Heart right ventricle (tissue), 16 donors: ENCODE results near the gene LIN9. TPM values are rescaled to one million over a fixed set of nuclear protein-coding genes. Genes with fewer than 3 reads are reported as not detected.
"Not testable (repeated sequence)": the region's sequence is repeated elsewhere in the genome, so short reads cannot be mapped to it uniquely, and the experiment has no call there.

Source experiments
- ATAC-seq, 8 donors: fragments of 200-7000 bp; cut with Tn5 transposase; one replicate each; pipeline ENCODE4 v1.9.1; 2020; ENCODE audit warnings: mild to moderate bottlenecking in 8 of 8, moderate library complexity in 8 of 8, moderate number of reproducible peaks in 1 of 8
- DNase-seq, 2 donors: peaks; one replicate each; pipeline ENCODE4 v3.0.0-alpha.2; 2020
- H3K27ac ChIP-seq, 10 donors: fragments of 200-600 bp; sonication (generic) in 2 of 10; one replicate each; pipeline versions ENCODE4 v1.5.0 to v1.8.0; 2020 to 2022; ENCODE audit warnings: mild to moderate bottlenecking in 3 of 10
- H3K27me3 ChIP-seq, 7 donors: fragments of 200-600 bp; one replicate each; pipeline ENCODE4 v1.8.0; 2021 to 2022; ENCODE audit warnings: mild to moderate bottlenecking in 2 of 7
- H3K36me3 ChIP-seq, 9 donors: fragments of 200-600 bp; sonication (generic) in 1 of 9; one replicate each; pipeline versions ENCODE4 v1.5.0 to v1.8.0; 2020 to 2022; ENCODE audit warnings: mild to moderate bottlenecking in 2 of 9
- H3K4me1 ChIP-seq, 9 donors: fragments of 200-600 bp; sonication (generic) in 1 of 9; one replicate each; pipeline versions ENCODE4 v1.5.0 to v1.8.0; 2020 to 2022; ENCODE audit warnings: mild to moderate bottlenecking in 4 of 9
- H3K4me3 ChIP-seq, 10 donors: fragments of 200-600 bp; sonication (generic) in 2 of 10; one replicate each; pipeline versions ENCODE4 v1.5.0 to v1.8.0; 2020 to 2022; ENCODE audit warnings: mild to moderate bottlenecking in 7 of 10, moderate library complexity in 2 of 10
- H3K9me3 ChIP-seq, 11 donors: fragments of 200-600 bp in 10 of 11; sonication (generic) in 2 of 11; one replicate each; pipeline versions ENCODE4 v1.5.0 to v1.8.0; 2013 to 2022; ENCODE audit warnings: mild to moderate bottlenecking in 2 of 11, control low read depth in 1 of 11, moderate library complexity in 1 of 11
- WGBS, 2 donors: extraction: QIAGEN DNeasy Blood & Tissue Kit; methylation state at CpG; one replicate each; pipeline ENCODE4 v1.1.7; 2013; ENCODE audit warnings: inconsistent platforms in 1 of 2; 5-methylcytosine and 5-hydroxymethylcytosine counted together
- intact Hi-C, 10 donors: fragments of 100-400 bp; cut with DNase I; formaldehyde crosslinking; loops; one replicate each; pipeline versions ENCODE4 v1.11.1 to v1.14.2; 2022
- polyA plus RNA-seq, 2 donors: library from polyadenylated mRNA; stranded (reverse); fragments of 200-250 nt; gene quantifications; one replicate each; pipeline ENCODE4 v1.2.3, GENCODE V29; 2013
- total RNA-seq, 10 donors: library from RNA; stranded (reverse); fragmentation: NEBNext Ultra II Directional in 3 of 10; extraction: Animal tissue kit (Norgen Biotek cat#: 25700) in 3 of 10; gene quantifications; one replicate each; pipeline versions ENCODE4 v1.2.1 to v1.2.4, GENCODE V29; 2021 to 2023
- TF ChIP-seq, protein P1 (sequence below), 9 donors: fragments of 200-600 bp; sonication (generic) in 2 of 9; IDR thresholded peaks; one replicate each; pipeline versions ENCODE4 v1.5.0 to v1.8.0; 2021 to 2022; ENCODE audit warnings: antibody characterized with exemption in 9 of 9, mild to moderate bottlenecking in 5 of 9, moderate library complexity in 1 of 9
- donor health status: Arrhythmogenic right ventricular cardiomyopathy.
- donor health status: ischemic (EF 13 %, LVEDD 7.1; RV severe dilation, severe dysfunction).
- donor health status: healthy with polysubstance abuse.
- donor health status: DM: no; HTN: yes; CAD: no.
- donor health status: DM: no; HTN: no; CAD: no.
- donor health status: ischemic (EF 25% LVEDD 6.9; RV normal size, moderate dysfunction).
- donor health status: ischemic (EF 25% LVEDD 5.7; RV mildly dilated, moderate dysfunction).
- donor health status: healthy.
- donor health status: DM: yes; HTN: yes; CAD: no.
- donor health status: Ischemic cardiomyopathy.
- donor health status: ischemic (EF 35%, LVEDD 5.7; RV mildly dilated, moderate dysfunction).
- donor health status: nonischemic (EF 11% LVEDD 7.7; RV severe dilation, severe dysfunction).
- donor health status: DM: yes; HTN: yes; CAD: no.
- donor health status: PGD.
- donor health status: ischemic (EF 29% LVEDD 5.4; RV normal size, mild dysfunction).
- donor health status: nonischemic (EF 23%, LVEDD 6.1; RV moderate dilation, normal function).

LIN9 gene
- total and polyA plus RNA-seq, 12 donors, result 5.8 to 25.6 (median 18.0) TPM

DNA sequence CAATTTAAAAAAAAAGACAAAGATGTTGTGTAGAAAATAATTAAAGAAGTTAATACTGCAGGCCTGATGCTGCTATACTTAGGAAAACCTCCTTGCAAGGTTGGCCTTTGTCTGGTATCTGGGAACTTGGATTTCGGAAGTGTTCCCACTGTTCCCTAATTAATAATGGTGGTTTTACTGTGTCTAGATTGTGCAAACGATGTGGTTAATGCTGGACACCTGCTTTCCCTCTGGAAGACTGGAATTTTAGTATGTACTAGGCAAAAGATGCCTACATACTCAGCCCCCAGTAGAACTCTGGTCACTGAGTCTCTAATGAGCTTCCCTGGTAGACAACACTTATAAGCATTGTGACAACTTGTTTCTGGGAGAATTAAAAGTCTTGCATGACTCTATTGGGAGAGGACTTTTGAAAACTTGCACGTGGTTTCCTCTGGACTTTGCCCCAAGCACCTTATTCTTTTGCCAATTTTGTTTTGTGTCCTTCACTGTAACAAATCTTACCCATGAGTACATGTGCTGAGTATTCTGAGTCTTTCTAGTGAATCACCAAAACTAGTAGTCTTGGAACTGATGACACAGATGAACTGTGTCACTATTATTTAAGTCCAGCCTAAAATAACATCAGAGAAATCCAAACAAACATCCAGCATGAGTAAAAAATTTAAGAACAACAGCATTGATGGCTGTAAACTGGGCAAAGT is 40.4 kb downstream of the LIN9 start:
- Histone ChIP-seq H3K36me3 (peaks cover 0 to 44% (median 4%) of the 10 kb centered on the region in 9 donors), H3K4me1 (peaks cover 0 to 18% (median 0%) of the 10 kb centered on the region in 9 donors), H3K27ac (peak overlapping the region in 1 of 10 donors; percentile 8), H3K4me3 (no peak overlapping the region), H3K27me3 (no peaks in the 10 kb centered on the region), H3K9me3 (no peaks in the 10 kb centered on the region)
- DNase-seq, result no peak
- ATAC-seq, result no peak
- TF ChIP-seq, protein P1, sequence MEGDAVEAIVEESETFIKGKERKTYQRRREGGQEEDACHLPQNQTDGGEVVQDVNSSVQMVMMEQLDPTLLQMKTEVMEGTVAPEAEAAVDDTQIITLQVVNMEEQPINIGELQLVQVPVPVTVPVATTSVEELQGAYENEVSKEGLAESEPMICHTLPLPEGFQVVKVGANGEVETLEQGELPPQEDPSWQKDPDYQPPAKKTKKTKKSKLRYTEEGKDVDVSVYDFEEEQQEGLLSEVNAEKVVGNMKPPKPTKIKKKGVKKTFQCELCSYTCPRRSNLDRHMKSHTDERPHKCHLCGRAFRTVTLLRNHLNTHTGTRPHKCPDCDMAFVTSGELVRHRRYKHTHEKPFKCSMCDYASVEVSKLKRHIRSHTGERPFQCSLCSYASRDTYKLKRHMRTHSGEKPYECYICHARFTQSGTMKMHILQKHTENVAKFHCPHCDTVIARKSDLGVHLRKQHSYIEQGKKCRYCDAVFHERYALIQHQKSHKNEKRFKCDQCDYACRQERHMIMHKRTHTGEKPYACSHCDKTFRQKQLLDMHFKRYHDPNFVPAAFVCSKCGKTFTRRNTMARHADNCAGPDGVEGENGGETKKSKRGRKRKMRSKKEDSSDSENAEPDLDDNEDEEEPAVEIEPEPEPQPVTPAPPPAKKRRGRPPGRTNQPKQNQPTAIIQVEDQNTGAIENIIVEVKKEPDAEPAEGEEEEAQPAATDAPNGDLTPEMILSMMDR (IDR thresholded peaks at IDR 0.05), result no peak
- 74 to 75% methylated on average over 3 of the region's 3 CpGs for WGBS, 2 donors
- intact Hi-C loops, result no loop called here

DNA sequence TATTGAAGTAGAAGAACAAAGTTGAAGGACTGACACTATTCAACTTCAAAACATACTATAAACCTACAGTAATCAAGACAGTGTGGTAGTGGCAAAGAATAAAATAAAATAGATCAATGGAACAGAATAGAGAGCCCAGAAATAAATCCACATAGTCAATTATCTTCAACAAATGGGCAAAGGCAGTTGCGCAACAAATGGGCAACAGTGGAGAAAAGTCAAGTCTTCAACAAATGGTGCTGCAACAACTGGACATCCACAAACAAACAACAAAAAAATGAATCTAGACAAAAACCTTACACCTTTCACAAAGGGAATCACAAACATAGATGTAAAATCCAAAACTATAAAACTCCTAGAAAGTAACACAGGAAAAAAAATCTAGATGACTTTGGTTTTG is 47.1 kb downstream of the LIN9 start:
- H3K36me3 ChIP-seq, result peaks cover 0 to 79% (median 8%) of the 10 kb centered on the region in 9 donors
- 94 to 97% methylated on average over 1 of the region's 1 CpG for WGBS, 2 donors
- DNase-seq (no peak), ATAC-seq (no peak)
- H3K27me3 ChIP-seq, result no peaks in the 10 kb centered on the region
- intact Hi-C loops, result no loop called here
- H3K27ac ChIP-seq, result no peak overlapping the region
- TF ChIP-seq, protein P1 (IDR thresholded peaks at IDR 0.05), result no peak
- H3K4me1 ChIP-seq, result no peaks in the 10 kb centered on the region
- peaks cover 0 to 33% (median 11%) of the 10 kb centered on the region in 11 donors for H3K9me3 ChIP-seq
- H3K4me3 ChIP-seq, result no peak overlapping the region

DNA sequence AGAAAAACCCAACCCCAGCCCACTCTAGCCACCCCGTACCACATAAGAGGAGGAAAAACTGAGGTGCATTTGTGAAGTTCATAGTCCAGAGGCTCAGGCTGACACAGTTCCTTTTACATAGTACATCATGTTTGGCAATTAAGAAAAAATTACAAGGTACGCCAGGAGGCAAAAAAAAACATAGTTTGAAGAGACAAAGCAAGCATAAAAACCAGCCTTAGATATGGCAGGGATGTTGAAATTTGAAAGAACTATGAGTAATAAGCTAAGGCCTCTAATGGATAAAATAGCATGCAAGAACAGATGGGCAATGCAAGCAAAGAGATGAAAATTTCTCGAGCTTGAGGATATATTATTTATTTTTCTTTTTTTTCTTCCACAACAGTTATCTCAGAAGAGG is 53.6 kb downstream of the LIN9 start:
- Histone ChIP-seq H3K9me3 (peaks cover 0 to 16% (median 10%) of the 10 kb centered on the region in 11 donors), H3K4me3 (no peak overlapping the region), H3K27me3 (no peaks in the 10 kb centered on the region), H3K27ac (no peak overlapping the region), H3K36me3 (peaks cover 0 to 39% (median 5%) of the 10 kb centered on the region in 9 donors), H3K4me1 (no peaks in the 10 kb centered on the region)
- intact Hi-C loops, result no loop called here
- 84% methylated on average over 3 of the region's 3 CpGs for WGBS, 2 donors
- TF ChIP-seq, protein P1 (IDR thresholded peaks at IDR 0.05), result no peak
- no peak for ATAC-seq
- DNase-seq, result no peak

DNA sequence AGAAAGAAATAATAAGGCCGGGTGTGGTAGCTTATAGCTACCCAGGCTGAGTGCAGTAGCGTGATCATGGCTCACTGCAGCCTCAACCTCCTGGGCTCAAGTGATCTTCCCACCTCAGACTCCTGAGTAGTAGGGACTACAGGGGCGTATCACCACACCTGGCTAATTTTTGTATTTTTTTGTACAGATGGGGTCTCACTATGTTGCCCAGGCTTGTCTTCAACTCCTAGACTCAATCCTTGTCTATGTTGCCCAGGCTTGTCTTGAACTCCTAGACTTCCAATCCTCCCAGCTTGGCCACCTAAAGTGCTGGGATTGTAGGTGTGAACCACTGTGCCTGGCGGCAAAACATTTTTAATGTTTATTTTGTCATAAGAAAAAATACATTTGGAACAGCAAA is 55.0 kb downstream of the LIN9 start:
- Histone ChIP-seq H3K9me3 (peaks cover 0 to 2% (median 0%) of the 10 kb centered on the region in 11 donors), H3K27me3 (no peaks in the 10 kb centered on the region), H3K27ac (no peak overlapping the region), H3K4me3 (no peak overlapping the region), H3K36me3 (peaks cover 0 to 39% (median 0%) of the 10 kb centered on the region in 9 donors), H3K4me1 (peaks cover 0 to 5% (median 0%) of the 10 kb centered on the region in 9 donors)
- TF ChIP-seq, protein P1 (IDR thresholded peaks at IDR 0.05), result no peak
- WGBS, 2 donors, result 98 to 99% methylated on average over 4 of the region's 4 CpGs
- ATAC-seq, result no peak
- intact Hi-C loops, result no loop called here
- no peak for DNase-seq

DNA sequence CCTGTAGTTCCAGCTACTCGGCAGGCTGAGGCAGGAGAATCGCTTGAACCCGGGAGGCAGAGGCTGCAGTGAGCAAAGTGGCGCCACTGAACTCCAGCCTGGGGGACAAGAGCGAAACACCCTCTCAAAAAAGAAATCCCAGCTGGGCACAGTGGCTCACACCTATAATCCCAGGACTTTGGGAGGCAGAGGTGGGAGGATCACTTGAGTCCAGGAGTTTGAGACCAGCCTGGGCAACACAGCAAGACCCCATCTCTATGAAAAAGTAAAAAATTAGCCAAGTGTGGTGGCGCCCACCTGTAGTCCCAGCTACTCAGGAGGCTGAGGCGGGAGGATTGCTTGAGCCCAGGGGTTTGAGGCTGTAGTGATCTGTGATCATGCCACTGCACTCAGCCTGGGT is 56.1 kb downstream of the LIN9 start:
- Histone ChIP-seq H3K4me1 (peaks cover 0 to 16% (median 5%) of the 10 kb centered on the region in 9 donors), H3K36me3 (peaks cover 0 to 35% (median 0%) of the 10 kb centered on the region in 9 donors)
- ATAC-seq, H3K27me3 ChIP-seq, H3K9me3 ChIP-seq, H3K4me3 ChIP-seq, intact Hi-C loops, H3K27ac ChIP-seq, DNase-seq: not testable (repeated sequence)
- WGBS, 2 donors, result 98 to 99% methylated on average over 7 of the region's 7 CpGs
